Type B pancreatic cell (in vitro differentiated cells): ENCODE results near the gene UBE3B. TPM values are rescaled to one million over a fixed set of nuclear protein-coding genes. Genes with fewer than 3 reads are reported as not detected.

Source experiments
- DNase-seq: peaks from one replicate; pipeline ENCODE4 v3.0.0; 2021; ENCODE audit warnings: mixed read lengths; ENCODE audit not compliant: unreplicated experiment; ENCODE audit errors: extremely low spot score
- H3K27ac Mint-ChIP-seq: 2 replicates; pipeline ENCODE4 v1.8.0; 2021; ENCODE audit warnings: mild to moderate bottlenecking, mixed read lengths
- H3K27me3 Mint-ChIP-seq: 2 replicates; pipeline ENCODE4 v1.8.0; 2021; ENCODE audit warnings: mixed read lengths
- H3K36me3 Mint-ChIP-seq: 2 replicates; pipeline ENCODE4 v1.8.0; 2021; ENCODE audit warnings: mixed read lengths
- H3K4me1 Mint-ChIP-seq: one replicate; pipeline ENCODE4 v1.8.0; 2021; ENCODE audit warnings: mixed read lengths; ENCODE audit not compliant: unreplicated experiment
- H3K4me3 Mint-ChIP-seq: 2 replicates; pipeline ENCODE4 v1.8.0; 2021; ENCODE audit warnings: mild to moderate bottlenecking, mixed read lengths
- H3K9me3 Mint-ChIP-seq: 2 replicates; pipeline ENCODE4 v1.8.0; 2021; ENCODE audit warnings: mixed read lengths
- CTCF ChIP-seq: fragments of 200-600 bp; sonication (generic); conservative IDR thresholded peaks from 2 replicates; pipeline ENCODE4 v1.5.0; 2021; ENCODE audit warnings: antibody characterized with exemption, mild to moderate bottlenecking
- total RNA-seq: library from RNA; stranded (reverse); gene quantifications from 2 replicates; pipeline ENCODE4 v1.2.1, GENCODE V29; 2021; ENCODE audit warnings: low replicate concordance

Gene UBE3B
- total RNA-seq, 1 donor from 2014 or later: 41.3 TPM

DNA sequence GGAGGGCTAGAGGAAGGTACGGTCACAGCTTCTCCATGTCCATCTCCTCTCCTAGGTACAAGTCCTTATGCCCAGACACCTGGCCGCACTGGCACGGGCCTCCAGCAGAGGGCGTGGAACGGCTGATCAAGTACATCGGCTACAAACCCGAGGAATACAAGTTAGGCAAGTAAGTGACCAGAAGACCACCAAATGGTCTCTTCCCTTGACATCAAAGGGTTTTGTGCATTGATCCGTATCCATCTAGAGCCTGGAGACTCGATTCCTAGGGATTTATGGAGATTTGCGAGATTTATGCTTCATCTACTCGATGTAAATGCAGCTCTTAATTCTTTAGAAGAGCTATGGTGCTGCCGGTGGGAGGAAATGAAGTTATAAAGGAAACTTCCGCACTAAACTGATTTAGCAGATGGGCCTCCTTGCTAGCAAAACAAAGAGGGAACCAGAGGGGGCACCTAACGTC, 44.6 kb upstream of the UBE3B start:
- peak overlapping the region; percentile 39 for H3K27ac Mint-ChIP-seq
- peaks cover 16% of the 10 kb centered on the region for H3K4me1 Mint-ChIP-seq
- TF ChIP-seq CTCF: peak; percentile 84

DNA sequence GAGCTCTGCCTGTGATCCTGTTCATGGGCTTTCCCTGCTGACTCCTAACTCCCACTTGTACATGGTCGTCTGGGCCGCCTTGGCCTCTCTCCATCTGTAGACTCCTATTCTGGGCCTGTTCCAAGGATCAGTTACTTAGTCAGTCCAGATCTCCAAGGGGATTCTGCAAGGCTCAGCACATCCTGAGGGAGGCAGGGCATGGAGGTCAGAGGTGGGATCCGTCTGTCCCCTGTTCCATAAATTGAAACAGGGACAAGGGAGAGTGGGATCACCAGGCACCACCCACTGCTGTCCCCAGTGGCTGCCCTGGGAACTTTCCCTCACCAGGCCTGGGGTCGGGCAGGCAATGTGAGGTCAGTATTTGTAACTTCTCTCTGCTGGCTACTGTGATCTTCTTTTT, 43.8 kb upstream of the UBE3B start:
- peaks cover 16% of the 10 kb centered on the region for H3K4me1 Mint-ChIP-seq
- H3K9me3 Mint-ChIP-seq: peaks cover 4% of the 10 kb centered on the region
- H3K36me3 Mint-ChIP-seq: no peaks in the 10 kb centered on the region
- peak; percentile 64 for TF ChIP-seq CTCF
- H3K27me3 Mint-ChIP-seq: peaks cover 3% of the 10 kb centered on the region
- H3K4me3 Mint-ChIP-seq: no peak overlapping the region
- DNase-seq: no peak
- no peak overlapping the region for H3K27ac Mint-ChIP-seq

More for the DNA sequence above, 44.6 kb upstream of the UBE3B start:
- Mint-ChIP-seq H3K4me3 (no peak overlapping the region), H3K27me3 (peaks cover 3% of the 10 kb centered on the region), H3K36me3 (no peaks in the 10 kb centered on the region), H3K9me3 (peaks cover 4% of the 10 kb centered on the region)
- DNase-seq: peak; percentile 89

DNA sequence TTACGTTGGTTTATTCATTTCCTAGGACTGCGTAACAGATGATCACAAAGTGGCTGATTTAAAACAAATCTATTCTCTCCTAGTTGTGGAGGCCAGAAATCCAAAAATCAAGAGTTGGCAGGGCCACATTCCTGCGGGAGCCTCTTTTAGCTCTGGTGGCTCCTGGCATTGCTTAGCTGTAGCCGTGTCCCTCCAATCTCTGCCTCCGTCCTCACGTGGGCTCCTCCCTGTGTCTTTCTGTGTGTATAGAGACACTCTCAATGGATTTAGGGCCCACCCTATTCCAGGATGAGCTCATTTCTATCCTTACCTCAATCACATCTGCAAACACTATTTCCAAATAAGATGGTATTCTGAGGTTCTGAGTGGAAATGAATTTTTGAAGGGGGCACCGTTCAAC, 42.9 kb upstream of the UBE3B start:
- Mint-ChIP-seq H3K4me1 (peaks cover 16% of the 10 kb centered on the region), H3K36me3 (no peaks in the 10 kb centered on the region), H3K27ac (no peak overlapping the region), H3K9me3 (peaks cover 4% of the 10 kb centered on the region), H3K27me3 (peaks cover 3% of the 10 kb centered on the region), H3K4me3 (no peak overlapping the region)
- no peak for TF ChIP-seq CTCF
- no peak for DNase-seq

- no peak overlapping the region for H3K4me3 Mint-ChIP-seq
- H3K27me3 Mint-ChIP-seq: peaks cover 3% of the 10 kb centered on the region
- peaks cover 4% of the 10 kb centered on the region for H3K9me3 Mint-ChIP-seq
- no peak for DNase-seq
- TF ChIP-seq CTCF: no peak
- no peak overlapping the region for H3K27ac Mint-ChIP-seq
- no peaks in the 10 kb centered on the region for H3K36me3 Mint-ChIP-seq
- H3K4me1 Mint-ChIP-seq: peaks cover 16% of the 10 kb centered on the region
Measured at GRCh38 chr12:109435428-109436187, 41.8 kb upstream of the UBE3B start.

GRCh38 chr12:109436188-109436560, 41.3 kb upstream of the UBE3B start:
- Mint-ChIP-seq H3K4me1 (peaks cover 21% of the 10 kb centered on the region), H3K4me3 (no peak overlapping the region), H3K27me3 (peaks cover 3% of the 10 kb centered on the region), H3K36me3 (no peaks in the 10 kb centered on the region), H3K9me3 (peaks cover 4% of the 10 kb centered on the region), H3K27ac (no peak overlapping the region)
- no peak for TF ChIP-seq CTCF
- no peak for DNase-seq
